ENCODE results near the gene F9.

GRCh38 chrX:139543920-139544319 lies 13.4 kb downstream of the F9 start:
- TF ChIP-seq, protein P1, sequence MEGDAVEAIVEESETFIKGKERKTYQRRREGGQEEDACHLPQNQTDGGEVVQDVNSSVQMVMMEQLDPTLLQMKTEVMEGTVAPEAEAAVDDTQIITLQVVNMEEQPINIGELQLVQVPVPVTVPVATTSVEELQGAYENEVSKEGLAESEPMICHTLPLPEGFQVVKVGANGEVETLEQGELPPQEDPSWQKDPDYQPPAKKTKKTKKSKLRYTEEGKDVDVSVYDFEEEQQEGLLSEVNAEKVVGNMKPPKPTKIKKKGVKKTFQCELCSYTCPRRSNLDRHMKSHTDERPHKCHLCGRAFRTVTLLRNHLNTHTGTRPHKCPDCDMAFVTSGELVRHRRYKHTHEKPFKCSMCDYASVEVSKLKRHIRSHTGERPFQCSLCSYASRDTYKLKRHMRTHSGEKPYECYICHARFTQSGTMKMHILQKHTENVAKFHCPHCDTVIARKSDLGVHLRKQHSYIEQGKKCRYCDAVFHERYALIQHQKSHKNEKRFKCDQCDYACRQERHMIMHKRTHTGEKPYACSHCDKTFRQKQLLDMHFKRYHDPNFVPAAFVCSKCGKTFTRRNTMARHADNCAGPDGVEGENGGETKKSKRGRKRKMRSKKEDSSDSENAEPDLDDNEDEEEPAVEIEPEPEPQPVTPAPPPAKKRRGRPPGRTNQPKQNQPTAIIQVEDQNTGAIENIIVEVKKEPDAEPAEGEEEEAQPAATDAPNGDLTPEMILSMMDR (IDR thresholded peaks at IDR 0.05), result no peak
- TF ChIP-seq POLR2AphosphoS5 (IDR thresholded peaks at IDR 0.05), result no peak

Measured in breast epithelium (tissue), 3 donors.